Fibroblast of villous mesenchyme (primary cell): Measurements from ENCODE around the gene PRR16. TPM values are rescaled to one million over a fixed set of nuclear protein-coding genes. Genes with fewer than 3 reads are reported as not detected.
A peak's percentile ranks its signal among the peaks of the same experiment; 100 is the strongest.

ENCODE experiments used
- DNase-seq: peaks from one replicate; pipeline ENCODE4 v3.0.0-alpha.2; 2010; ENCODE audit warnings: low read depth
- H3K4me3 ChIP-seq: 2 replicates; pipeline ENCODE4 v1.5.1; 2011; ENCODE audit warnings: low read depth, mild to moderate bottlenecking, low read length
- total RNA-seq: library from RNA; depleted of rRNA; stranded (reverse); fragments of >200 nt; gene quantifications from 2 replicates; pipeline ENCODE4 v1.2.3, GENCODE V29; 2012
- TF ChIP-seq, protein P1 (sequence below): IDR thresholded peaks from 2 replicates; pipeline ENCODE4 v1.5.1; 2012; ENCODE audit warnings: low read depth, mild to moderate bottlenecking, low read length; ENCODE audit not compliant: insufficient read depth

The PRR16 gene
- total RNA-seq, 1 donor = 22.0 TPM

DNA sequence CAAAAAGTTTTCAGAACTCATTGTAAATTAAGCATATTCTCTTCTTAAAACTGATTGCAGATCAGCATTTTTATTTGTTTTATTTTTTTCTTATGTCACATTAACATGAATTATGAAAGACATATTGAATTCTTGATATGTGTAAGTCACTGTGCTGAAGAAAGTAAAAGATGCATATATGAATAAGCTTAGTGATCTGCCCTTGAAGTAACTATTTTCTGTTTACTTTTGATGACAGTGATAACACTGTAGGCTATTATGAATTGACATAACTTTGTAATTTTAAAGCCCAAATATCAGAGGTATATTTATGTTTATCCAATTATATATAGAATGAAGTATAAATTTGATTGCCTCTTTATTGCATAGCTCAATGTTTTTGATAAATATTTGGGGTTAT lies 8.8 kb downstream of the PRR16 start:
- DNase-seq = no peak
- TF ChIP-seq, protein P1, sequence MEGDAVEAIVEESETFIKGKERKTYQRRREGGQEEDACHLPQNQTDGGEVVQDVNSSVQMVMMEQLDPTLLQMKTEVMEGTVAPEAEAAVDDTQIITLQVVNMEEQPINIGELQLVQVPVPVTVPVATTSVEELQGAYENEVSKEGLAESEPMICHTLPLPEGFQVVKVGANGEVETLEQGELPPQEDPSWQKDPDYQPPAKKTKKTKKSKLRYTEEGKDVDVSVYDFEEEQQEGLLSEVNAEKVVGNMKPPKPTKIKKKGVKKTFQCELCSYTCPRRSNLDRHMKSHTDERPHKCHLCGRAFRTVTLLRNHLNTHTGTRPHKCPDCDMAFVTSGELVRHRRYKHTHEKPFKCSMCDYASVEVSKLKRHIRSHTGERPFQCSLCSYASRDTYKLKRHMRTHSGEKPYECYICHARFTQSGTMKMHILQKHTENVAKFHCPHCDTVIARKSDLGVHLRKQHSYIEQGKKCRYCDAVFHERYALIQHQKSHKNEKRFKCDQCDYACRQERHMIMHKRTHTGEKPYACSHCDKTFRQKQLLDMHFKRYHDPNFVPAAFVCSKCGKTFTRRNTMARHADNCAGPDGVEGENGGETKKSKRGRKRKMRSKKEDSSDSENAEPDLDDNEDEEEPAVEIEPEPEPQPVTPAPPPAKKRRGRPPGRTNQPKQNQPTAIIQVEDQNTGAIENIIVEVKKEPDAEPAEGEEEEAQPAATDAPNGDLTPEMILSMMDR = no peak
- H3K4me3 ChIP-seq = no peak overlapping the region

DNA sequence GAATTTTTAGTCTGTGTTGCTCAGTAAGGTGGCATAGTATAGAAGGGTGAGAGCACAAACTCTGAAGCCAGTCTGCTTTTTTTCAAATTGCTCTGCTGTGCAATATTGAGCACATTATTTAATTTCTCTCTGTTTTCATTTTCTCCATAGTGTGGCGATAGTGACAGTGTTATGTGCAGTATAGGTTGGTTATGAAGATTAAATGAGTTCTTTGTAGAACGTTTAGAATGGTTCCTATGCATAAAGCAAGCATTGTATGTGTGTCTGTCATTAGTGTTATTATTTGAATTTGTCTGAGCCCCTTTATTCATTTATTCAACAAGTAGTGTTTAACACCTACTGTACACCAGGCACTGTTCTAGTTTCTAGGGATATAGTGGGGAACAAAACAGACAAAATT lies 9.2 kb downstream of the PRR16 start:
- TF ChIP-seq, protein P1 = no peak
- H3K4me3 ChIP-seq = no peak overlapping the region

DNA sequence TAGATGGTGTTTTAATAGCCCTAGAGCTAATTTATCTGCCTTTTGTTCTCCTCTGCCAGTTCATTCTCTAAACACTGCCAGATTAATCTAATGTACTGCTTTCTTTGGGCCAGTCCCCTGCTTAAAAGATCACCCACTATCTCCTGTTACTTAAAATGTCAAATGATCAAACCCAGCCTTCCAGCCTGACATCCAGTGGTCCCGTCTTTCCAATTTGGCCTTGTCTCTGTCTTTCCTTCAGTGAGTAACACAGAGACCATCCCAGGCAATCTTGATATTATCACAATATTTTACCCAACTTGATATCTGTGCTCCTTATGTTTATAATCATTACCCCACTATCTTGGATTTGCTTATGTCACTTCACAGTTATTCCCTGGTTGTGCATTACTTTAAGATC lies 12.0 kb downstream of the PRR16 start:
- TF ChIP-seq, protein P1 = no peak
- peak; percentile 52 for DNase-seq
- no peak overlapping the region for H3K4me3 ChIP-seq

More for the DNA sequence above, 9.2 kb downstream of the PRR16 start:
- DNase-seq = no peak

DNA sequence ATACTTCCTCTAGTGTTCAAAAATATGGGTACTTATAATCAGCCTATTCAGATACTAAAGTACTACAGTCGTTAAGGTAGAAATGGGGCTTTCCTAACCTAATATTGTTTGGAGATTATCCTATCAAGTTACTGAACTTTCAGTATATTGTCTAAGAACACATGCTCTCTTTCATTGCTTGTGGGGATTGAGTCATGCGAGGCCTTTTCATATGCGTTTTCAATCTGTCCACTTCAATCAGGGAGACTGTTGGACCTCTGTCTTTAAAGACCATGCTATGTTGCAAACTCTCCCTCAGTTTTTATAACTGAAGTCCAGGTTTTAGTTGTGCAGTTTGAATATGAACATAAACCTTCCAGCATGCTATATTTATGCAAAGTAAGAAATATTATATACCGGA lies 15.0 kb downstream of the PRR16 start:
- DNase-seq = peak; percentile 33
- TF ChIP-seq, protein P1 = no peak
- H3K4me3 ChIP-seq = no peak overlapping the region

DNA sequence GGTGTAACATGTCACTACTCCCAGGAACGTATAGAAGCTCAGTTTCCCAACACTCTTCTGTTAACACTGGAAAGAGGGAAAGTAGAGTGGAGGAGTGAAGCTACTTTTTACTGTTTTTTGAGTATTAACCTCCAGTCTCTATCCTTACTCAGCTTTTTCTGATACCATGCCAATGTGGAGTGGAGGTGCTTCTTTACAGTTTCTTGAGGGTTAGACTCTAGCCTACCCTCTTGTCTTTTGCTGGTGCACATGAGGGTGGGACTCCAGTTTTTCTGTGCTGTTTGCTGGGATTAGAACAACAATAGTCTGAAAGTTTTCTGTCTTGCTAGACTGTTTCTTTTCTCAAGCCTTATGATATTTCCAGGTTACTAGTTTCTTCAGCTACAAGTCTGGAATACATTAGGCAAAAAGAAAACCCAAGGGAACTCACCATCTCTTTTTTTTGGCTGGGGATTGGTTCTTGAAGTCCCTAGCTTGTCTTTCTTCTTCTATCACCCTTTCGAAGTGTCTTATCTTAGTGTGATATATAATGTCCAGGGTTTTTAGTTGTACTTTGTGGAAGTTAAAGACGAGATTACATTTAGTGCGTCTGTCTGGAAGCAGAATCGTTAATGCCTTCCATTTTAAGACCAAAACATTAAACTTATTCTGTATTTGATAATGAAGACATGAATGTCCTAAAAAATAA lies 35.9 kb downstream of the PRR16 start:
- H3K4me3 ChIP-seq = no peak overlapping the region
- TF ChIP-seq, protein P1 = no peak
- DNase-seq = no peak

DNA sequence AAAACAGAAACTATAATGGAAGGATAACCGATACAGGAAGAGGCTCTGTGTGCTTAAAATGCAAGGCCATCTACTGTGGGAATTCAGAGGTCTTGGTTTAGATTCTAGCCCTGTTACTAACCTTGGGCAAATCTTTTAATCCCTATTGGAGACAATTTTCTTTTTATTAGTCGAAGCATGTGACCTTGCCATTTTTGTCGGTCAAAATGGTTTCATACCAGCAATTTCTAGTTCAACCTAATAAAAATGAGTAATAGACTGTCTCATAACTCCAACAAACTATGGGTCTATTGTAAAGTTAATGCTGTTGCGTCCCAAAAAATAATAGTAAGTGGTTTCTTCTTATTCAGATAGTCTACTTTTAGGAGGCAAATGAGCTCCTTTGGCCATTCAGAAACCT lies 38.4 kb downstream of the PRR16 start:
- TF ChIP-seq, protein P1 = no peak
- H3K4me3 ChIP-seq = no peak overlapping the region

DNA sequence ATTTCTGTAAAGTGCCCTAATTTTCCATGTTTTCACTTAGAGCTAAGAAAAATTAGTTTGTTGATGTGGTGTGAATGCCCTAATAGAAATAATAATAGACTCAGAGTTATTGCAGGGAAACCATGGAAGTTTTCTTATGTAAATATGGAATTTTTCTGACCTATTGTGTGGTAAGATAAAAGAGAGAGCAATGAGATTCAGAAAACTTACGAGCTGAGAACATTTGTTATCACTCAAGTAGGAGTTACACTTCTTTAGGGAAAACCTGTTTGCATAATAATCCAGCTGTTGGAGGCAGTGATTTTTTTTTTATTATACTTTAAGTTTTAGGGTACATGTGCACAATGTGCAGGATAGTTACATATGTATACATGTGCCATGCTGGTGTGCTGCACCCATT lies 39.2 kb downstream of the PRR16 start:
- H3K4me3 ChIP-seq = no peak overlapping the region
- TF ChIP-seq, protein P1 = no peak
- no peak for DNase-seq

More for the DNA sequence above, 38.4 kb downstream of the PRR16 start:
- DNase-seq = peak; percentile 80
